ENCODE data around the gene NLE1. TPM values are rescaled to one million over a fixed set of nuclear protein-coding genes. Genes with fewer than 3 reads are reported as not detected.

NLE1 gene
- total RNA-seq, 1 donor from 2014 or later, result 25.8 TPM

DNA sequence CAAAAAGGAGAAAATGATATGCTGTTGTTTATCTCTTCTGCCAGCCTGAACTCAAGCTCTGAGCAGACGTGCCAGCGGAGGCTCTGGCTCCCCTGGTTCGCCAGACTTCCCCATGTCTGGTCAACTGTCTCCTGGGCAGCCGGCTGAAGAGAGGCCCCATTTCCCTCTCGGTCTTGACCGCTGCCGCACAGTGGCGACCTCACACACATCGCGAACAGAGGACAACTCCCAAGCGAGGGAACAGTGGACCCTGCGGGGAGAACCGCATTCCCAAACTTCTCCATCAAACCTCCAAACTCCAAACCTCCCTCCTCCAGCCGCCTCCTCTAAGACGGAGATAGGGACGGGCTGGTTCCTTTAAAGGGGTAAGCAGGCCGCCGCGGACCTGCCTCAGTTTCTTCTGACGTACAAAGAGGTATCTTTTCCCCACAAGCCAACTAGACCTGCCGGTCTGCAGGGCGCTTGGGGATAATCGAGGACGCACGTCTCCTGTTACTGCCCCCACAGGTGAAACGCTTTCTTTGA, 53.7 kb downstream of the NLE1 start:
- Histone ChIP-seq H3K4me1 (peaks cover 35% of the 10 kb centered on the region), H3K9me3 (no peaks in the 10 kb centered on the region), H3K36me3 (no peaks in the 10 kb centered on the region), H3K27ac (peak overlapping the region; percentile 97), H3K4me3 (peak overlapping the region; percentile 94 to 96), H3K27me3 (no peaks in the 10 kb centered on the region)
- TF ChIP-seq POLR2A (IDR thresholded peaks at IDR 0.05) (no peak), POLR2AphosphoS5 (IDR thresholded peaks at IDR 0.05; ENCODE audit: insufficient read depth in 1 of 2, low read depth in 1 of 2) (peak in 1 of 2 donors; percentile 44)
- TF ChIP-seq, protein P1, sequence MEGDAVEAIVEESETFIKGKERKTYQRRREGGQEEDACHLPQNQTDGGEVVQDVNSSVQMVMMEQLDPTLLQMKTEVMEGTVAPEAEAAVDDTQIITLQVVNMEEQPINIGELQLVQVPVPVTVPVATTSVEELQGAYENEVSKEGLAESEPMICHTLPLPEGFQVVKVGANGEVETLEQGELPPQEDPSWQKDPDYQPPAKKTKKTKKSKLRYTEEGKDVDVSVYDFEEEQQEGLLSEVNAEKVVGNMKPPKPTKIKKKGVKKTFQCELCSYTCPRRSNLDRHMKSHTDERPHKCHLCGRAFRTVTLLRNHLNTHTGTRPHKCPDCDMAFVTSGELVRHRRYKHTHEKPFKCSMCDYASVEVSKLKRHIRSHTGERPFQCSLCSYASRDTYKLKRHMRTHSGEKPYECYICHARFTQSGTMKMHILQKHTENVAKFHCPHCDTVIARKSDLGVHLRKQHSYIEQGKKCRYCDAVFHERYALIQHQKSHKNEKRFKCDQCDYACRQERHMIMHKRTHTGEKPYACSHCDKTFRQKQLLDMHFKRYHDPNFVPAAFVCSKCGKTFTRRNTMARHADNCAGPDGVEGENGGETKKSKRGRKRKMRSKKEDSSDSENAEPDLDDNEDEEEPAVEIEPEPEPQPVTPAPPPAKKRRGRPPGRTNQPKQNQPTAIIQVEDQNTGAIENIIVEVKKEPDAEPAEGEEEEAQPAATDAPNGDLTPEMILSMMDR (IDR thresholded peaks at IDR 0.05), result no peak
- intact Hi-C loops (cut with DNase I), result loop anchor here (5.0 to 10.0 kb wide), 2 partner anchors 64 to 126 kb away; partner anchors contain the start of genes CCT6B and ZNF830
- DNase-seq (ENCODE audit: extremely low spot score in 2 of 2), result peak in 1 of 2 donors; percentile 90

GRCh38 chr17:35087731-35088355, 54.3 kb downstream of the NLE1 start:
- Histone ChIP-seq H3K27me3 (no peaks in the 10 kb centered on the region), H3K4me1 (peaks cover 35% of the 10 kb centered on the region), H3K36me3 (no peaks in the 10 kb centered on the region), H3K4me3 (peak overlapping the region; percentile 94 to 96), H3K27ac (peak overlapping the region; percentile 97), H3K9me3 (no peaks in the 10 kb centered on the region)
- TF ChIP-seq POLR2AphosphoS5 (IDR thresholded peaks at IDR 0.05; ENCODE audit: insufficient read depth in 1 of 2, low read depth in 1 of 2) (no peak), POLR2A (IDR thresholded peaks at IDR 0.05) (no peak)
- TF ChIP-seq, protein P1 (IDR thresholded peaks at IDR 0.05), result no peak
- no peak for DNase-seq (ENCODE audit: extremely low spot score in 2 of 2)
- intact Hi-C loops (cut with DNase I), result loop anchor here (5.0 to 10.0 kb wide), 2 partner anchors 63 to 126 kb away; partner anchors contain the start of genes CCT6B and ZNF830

DNA sequence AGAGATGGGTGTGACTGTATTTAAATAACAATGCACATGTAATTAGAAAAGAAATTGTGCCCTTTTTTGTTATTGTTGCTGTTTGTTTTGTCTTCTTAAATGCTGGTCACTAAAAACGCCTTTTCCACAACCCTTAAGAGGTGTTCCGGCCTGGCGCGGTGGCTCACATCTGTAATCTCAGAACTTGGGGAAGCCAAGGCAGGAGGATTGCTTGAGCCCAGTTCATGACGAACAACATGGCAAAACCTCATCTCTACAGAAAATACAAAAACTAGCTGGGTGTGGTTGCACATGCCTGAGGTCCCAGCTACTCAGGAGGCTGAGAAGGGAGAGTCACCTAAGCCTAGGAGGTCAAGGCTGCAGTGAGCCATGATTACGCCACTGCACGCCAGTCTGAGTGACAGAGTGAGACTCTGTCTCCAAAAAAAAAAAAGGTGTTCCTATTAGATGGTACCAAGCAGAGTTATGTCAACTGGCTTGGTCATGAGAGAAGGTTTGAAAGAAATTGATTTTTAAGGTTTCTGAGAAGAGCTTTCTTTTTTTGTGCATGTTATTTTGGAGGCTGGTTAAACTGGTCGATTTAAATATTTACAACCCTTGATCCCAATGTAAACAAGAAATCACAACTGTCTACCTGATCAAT, 55.1 kb downstream of the NLE1 start:
- Histone ChIP-seq H3K27ac (peak overlapping the region; percentile 97), H3K4me1 (peaks cover 40% of the 10 kb centered on the region), H3K9me3 (no peaks in the 10 kb centered on the region), H3K27me3 (no peaks in the 10 kb centered on the region), H3K36me3 (no peaks in the 10 kb centered on the region), H3K4me3 (no peak overlapping the region)
- intact Hi-C loops (cut with DNase I), result loop anchor here (5.0 to 10.0 kb wide), 2 partner anchors 62 to 125 kb away; partner anchors contain the start of genes CCT6B and ZNF830
- TF ChIP-seq POLR2A (IDR thresholded peaks at IDR 0.05) (no peak), POLR2AphosphoS5 (IDR thresholded peaks at IDR 0.05; ENCODE audit: insufficient read depth in 1 of 2, low read depth in 1 of 2) (no peak)
- TF ChIP-seq, protein P1 (IDR thresholded peaks at IDR 0.05), result no peak
- DNase-seq (ENCODE audit: extremely low spot score in 2 of 2), result no peak

GRCh38 chr17:35086164-35086563, 55.9 kb downstream of the NLE1 start:
- Histone ChIP-seq H3K27me3 (no peaks in the 10 kb centered on the region), H3K27ac (no peak overlapping the region), H3K9me3 (no peaks in the 10 kb centered on the region), H3K36me3 (no peaks in the 10 kb centered on the region), H3K4me3 (no peak overlapping the region), H3K4me1 (peaks cover 48% of the 10 kb centered on the region)
- intact Hi-C loops (cut with DNase I), result loop anchor here (5.0 to 10.0 kb wide), 2 partner anchors 61 to 124 kb away; partner anchors contain the start of genes CCT6B and ZNF830
- TF ChIP-seq, protein P1 (IDR thresholded peaks at IDR 0.05), result no peak
- TF ChIP-seq POLR2A (IDR thresholded peaks at IDR 0.05) (no peak), POLR2AphosphoS5 (IDR thresholded peaks at IDR 0.05; ENCODE audit: insufficient read depth in 1 of 2, low read depth in 1 of 2) (no peak)
- no peak for DNase-seq (ENCODE audit: extremely low spot score in 2 of 2)
